Activated CD4-positive, alpha-beta T cell treated with anti-CD3 and anti-CD28 coated beads, Interleukin-2, amount 10 ng/mL, durations not matched to agents 7 days and 5 days (primary cell): Measurements from ENCODE around the gene LBHD1. TPM values are rescaled to one million over a fixed set of nuclear protein-coding genes. Genes with fewer than 3 reads are reported as not detected.
"Not testable (repeated sequence)": the region's sequence is repeated elsewhere in the genome, so short reads cannot be mapped to it uniquely, and the experiment has no call there.

ENCODE experiments used
- CTCF ChIA-PET: fragments of 350-600 bp; sonication (Branson Sonifier 250); formaldehyde crosslinking; loops from one replicate; lab custom pipeline; 2021; ENCODE audit warnings: antibody characterized with exemption; lab: Charles Lee
- POLR2A ChIA-PET: fragments of 350-600 bp; sonication (Branson Sonifier 250); formaldehyde crosslinking; loops from one replicate; lab custom pipeline; 2021; ENCODE audit warnings: antibody characterized with exemption; lab: Charles Lee
- DNase-seq: peaks from one replicate; pipeline ENCODE4 v3.0.0-alpha.2; 2020
- H3K27ac Mint-ChIP-seq: one replicate; pipeline ENCODE4 v1.8.0; 2021; ENCODE audit warnings: mild to moderate bottlenecking, moderate library complexity, mixed read lengths
- H3K27me3 Mint-ChIP-seq: one replicate; pipeline ENCODE4 v1.8.0; 2021; ENCODE audit warnings: mixed read lengths
- H3K36me3 Mint-ChIP-seq: one replicate; pipeline ENCODE4 v1.8.0; 2021; ENCODE audit warnings: low read depth, mixed read lengths
- H3K4me1 Mint-ChIP-seq: one replicate; pipeline ENCODE4 v1.8.0; 2021; ENCODE audit warnings: mixed read lengths
- H3K4me3 Mint-ChIP-seq: one replicate; pipeline ENCODE4 v1.8.0; 2021; ENCODE audit warnings: mild to moderate bottlenecking, moderate library complexity, mixed read lengths
- H3K9me3 Mint-ChIP-seq: one replicate; pipeline ENCODE4 v1.8.0; 2021; ENCODE audit warnings: mixed read lengths
- total RNA-seq, 2 experiments: library from RNA; stranded (reverse); gene quantifications; one replicate each; pipeline ENCODE4 v1.2.3, GENCODE V29; 2021

LBHD1 gene
- total RNA-seq, 2 experiments from 2014 or later: 19.5 to 21.3 TPM

- ChIA-PET CTCF (interaction anchor here (2.7 kb wide), 1 partner anchor 10 kb away, joined by 12 read pairs; the partner anchor contains the start of gene B3GAT3), POLR2A (interaction anchor here (0.5 to 0.6 kb wide), 2 partner anchors 8 to 63 kb away, joined by 3 read pairs; no protein-coding TSS in a partner anchor)
- Mint-ChIP-seq H3K4me3 (no peak overlapping the region), H3K4me1 (peaks cover 22% of the 10 kb centered on the region), H3K36me3 (peaks cover 64% of the 10 kb centered on the region), H3K9me3 (no peaks in the 10 kb centered on the region), H3K27me3 (no peaks in the 10 kb centered on the region), H3K27ac (peak overlapping the region; percentile 69)
- no peak for DNase-seq
Measured at GRCh38 chr11:62632492-62632891, 39.6 kb downstream of the LBHD1 start.

- CTCF ChIA-PET: interaction anchor here (0.8 to 2.6 kb wide), 3 partner anchors 12 to 53 kb away, joined by 3 to 14 read pairs (median 4); no protein-coding TSS in a partner anchor
- Mint-ChIP-seq H3K36me3 (peaks cover 58% of the 10 kb centered on the region), H3K4me3 (no peak overlapping the region), H3K27ac (peak overlapping the region; percentile 27), H3K4me1 (peaks cover 2% of the 10 kb centered on the region), H3K27me3 (no peaks in the 10 kb centered on the region), H3K9me3 (no peaks in the 10 kb centered on the region)
- POLR2A ChIA-PET: no interaction called here
- no peak for DNase-seq
Measured at GRCh38 chr11:62627713-62628112, 44.4 kb downstream of the LBHD1 start.

DNA sequence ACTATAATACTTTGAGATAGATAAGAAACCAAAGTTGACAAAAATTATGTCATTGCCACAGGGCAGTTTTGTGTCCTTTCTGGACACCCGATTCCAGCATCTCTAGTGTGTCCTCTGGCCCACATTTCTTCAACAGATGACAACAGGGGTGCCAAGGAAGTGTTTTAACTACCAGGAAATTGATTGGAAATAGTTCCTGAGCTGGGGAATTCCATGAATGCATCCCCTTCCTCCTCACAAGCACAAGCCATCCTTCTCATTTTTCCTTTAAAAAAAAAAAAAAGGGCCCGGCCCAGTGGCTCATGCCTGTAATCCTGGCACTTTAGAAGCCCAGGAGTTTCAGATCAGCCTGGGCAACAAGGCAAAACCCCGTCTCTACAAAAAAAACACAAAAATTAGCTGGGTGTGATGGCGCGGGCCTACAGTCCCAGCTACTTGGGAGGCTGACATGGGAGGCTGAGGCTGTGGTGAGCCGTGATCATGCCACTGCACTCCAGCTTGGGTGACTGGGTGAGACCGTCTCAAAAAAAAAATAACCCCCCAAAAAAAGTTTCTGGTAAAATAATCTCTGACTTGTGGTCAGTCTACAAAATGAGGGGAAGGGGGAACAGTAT lies 49.5 kb downstream of the LBHD1 start:
- H3K27me3 Mint-ChIP-seq: no peaks in the 10 kb centered on the region
- peak overlapping the region; percentile 96 for H3K27ac Mint-ChIP-seq
- CTCF ChIA-PET: interaction anchor here (1.0 to 4.7 kb wide), 12 partner anchors 9 to 198 kb away, joined by 3 to 40 read pairs (median 5); partner anchors contain the start of genes ROM1 and ZBTB3
- no peaks in the 10 kb centered on the region for H3K9me3 Mint-ChIP-seq
- H3K4me1 Mint-ChIP-seq: peaks cover 26% of the 10 kb centered on the region
- POLR2A ChIA-PET: interaction anchor here (0.6 to 1.7 kb wide), 2 partner anchors 30 to 31 kb away, joined by 3 to 9 read pairs; partner anchors contain the start of gene TUT1
- H3K36me3 Mint-ChIP-seq: peaks cover 41% of the 10 kb centered on the region
- peak overlapping the region; percentile 85 for H3K4me3 Mint-ChIP-seq
- DNase-seq: no peak

DNA sequence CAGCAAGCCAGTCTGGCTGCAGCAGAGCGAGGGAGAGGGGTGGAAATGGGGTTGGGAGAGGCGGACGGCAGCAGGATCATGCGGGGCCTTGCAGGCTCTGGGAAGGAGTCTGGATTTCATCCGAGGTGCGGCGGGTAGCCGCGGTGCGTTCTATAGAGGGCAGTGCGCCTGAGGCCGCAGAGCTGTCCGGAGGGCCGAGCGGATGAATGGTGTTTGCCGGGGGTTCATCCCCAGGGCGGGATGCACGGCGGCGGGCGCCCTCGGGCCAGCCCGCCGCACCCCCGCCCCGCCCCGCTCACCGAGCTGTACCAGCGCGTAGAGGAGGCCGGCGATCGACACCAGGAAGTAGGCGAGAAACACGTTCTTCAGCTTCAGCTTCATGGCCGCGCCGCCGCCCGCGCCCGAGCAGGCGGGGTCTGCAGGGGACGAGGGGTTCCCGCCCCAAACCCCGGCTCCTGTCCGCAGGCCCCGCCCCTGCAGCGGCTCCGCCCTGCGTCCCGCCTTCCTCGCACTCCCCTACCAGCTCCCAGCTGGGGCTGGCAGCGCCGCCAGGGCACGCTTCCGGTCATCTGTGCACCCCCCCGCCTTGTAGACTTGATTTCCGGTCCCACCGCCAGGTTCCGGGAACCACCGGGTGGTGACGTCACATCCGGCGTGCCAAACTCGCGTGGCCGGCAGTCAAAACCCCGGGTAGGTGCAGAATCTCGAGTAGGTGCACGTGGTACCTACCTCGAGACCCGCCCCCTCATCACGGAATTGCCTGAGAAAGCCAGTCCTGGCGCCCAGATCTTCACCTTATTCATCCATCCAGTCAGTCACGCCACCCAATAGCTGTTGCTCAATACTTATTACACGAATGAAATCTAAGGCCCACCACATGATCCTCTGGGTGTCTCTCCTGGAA lies 50.2 kb downstream of the LBHD1 start, which contains the start of gene B3GAT3:
TSS of gene B3GAT3 (minus strand) at position 420 of the 904 bp plus-strand sequence. CDS start at position 381, 39 bp downstream.
- H3K4me1 Mint-ChIP-seq: peaks cover 27% of the 10 kb centered on the region
- peaks cover 36% of the 10 kb centered on the region for H3K36me3 Mint-ChIP-seq
- peak; percentile 98 for DNase-seq
- no peaks in the 10 kb centered on the region for H3K9me3 Mint-ChIP-seq
- no peaks in the 10 kb centered on the region for H3K27me3 Mint-ChIP-seq
- ChIA-PET CTCF (interaction anchor here (1.0 to 4.7 kb wide), 14 partner anchors 8 to 164 kb away, joined by 3 to 40 read pairs (median 4); partner anchors contain the start of genes EML3, LBHD1, ROM1 and ZBTB3), POLR2A (interaction anchor here (0.6 to 1.7 kb wide), 3 partner anchors 29 to 43 kb away, joined by 3 to 9 read pairs (median 4); partner anchors contain the start of genes C11orf98, CSKMT and TUT1)
- H3K4me3 Mint-ChIP-seq: peak within 1 kb of the TSS; percentile 85
- H3K27ac Mint-ChIP-seq: peak within 1 kb of the TSS; percentile 98

GRCh38 chr11:62621027-62621566 lies 51.0 kb downstream of the LBHD1 start:
- peaks cover 36% of the 10 kb centered on the region for H3K36me3 Mint-ChIP-seq
- peak overlapping the region; percentile 85 for H3K4me3 Mint-ChIP-seq
- H3K4me1 Mint-ChIP-seq: peaks cover 32% of the 10 kb centered on the region
- DNase-seq: no peak
- no peaks in the 10 kb centered on the region for H3K27me3 Mint-ChIP-seq
- H3K9me3 Mint-ChIP-seq: no peaks in the 10 kb centered on the region
- peak overlapping the region; percentile 98 for H3K27ac Mint-ChIP-seq
- ChIA-PET POLR2A (interaction anchor here (0.7 to 1.7 kb wide), 2 partner anchors 30 to 44 kb away, joined by 4 to 9 read pairs; partner anchors contain the start of genes C11orf98, CSKMT and TUT1), CTCF (interaction anchor here (0.6 to 4.7 kb wide), 10 partner anchors 8 to 196 kb away, joined by 3 to 40 read pairs (median 4); partner anchors contain the start of genes EML3, LBHD1 and ROM1)

GRCh38 chr11:62616957-62617356 lies 55.1 kb downstream of the LBHD1 start:
- H3K36me3 Mint-ChIP-seq: peaks cover 37% of the 10 kb centered on the region
- CTCF ChIA-PET: interaction anchor here (0.8 kb wide), 1 partner anchor 23 kb away, joined by 3 read pairs; no protein-coding TSS in a partner anchor
- POLR2A ChIA-PET, H3K27ac Mint-ChIP-seq, DNase-seq, H3K9me3 Mint-ChIP-seq, H3K27me3 Mint-ChIP-seq, H3K4me3 Mint-ChIP-seq: not testable (repeated sequence)
- H3K4me1 Mint-ChIP-seq: peaks cover 45% of the 10 kb centered on the region

- H3K36me3 Mint-ChIP-seq: peaks cover 34% of the 10 kb centered on the region
- H3K4me3 Mint-ChIP-seq: no peak overlapping the region
- peak overlapping the region; percentile 62 for H3K27ac Mint-ChIP-seq
- no peaks in the 10 kb centered on the region for H3K27me3 Mint-ChIP-seq
- DNase-seq: no peak
- POLR2A ChIA-PET: no interaction called here
- H3K4me1 Mint-ChIP-seq: peaks cover 44% of the 10 kb centered on the region
- CTCF ChIA-PET: interaction anchor here (0.6 to 1.0 kb wide), 2 partner anchors 11 to 1621 kb away, joined by 3 to 4 read pairs; no protein-coding TSS in a partner anchor
- H3K9me3 Mint-ChIP-seq: no peaks in the 10 kb centered on the region
Measured at GRCh38 chr11:62615521-62615920, 56.5 kb downstream of the LBHD1 start.

GRCh38 chr11:62614275-62614674 lies 57.8 kb downstream of the LBHD1 start:
- Mint-ChIP-seq H3K27ac (peak overlapping the region; percentile 87), H3K4me3 (peak overlapping the region; percentile 30), H3K4me1 (peaks cover 43% of the 10 kb centered on the region), H3K36me3 (peaks cover 40% of the 10 kb centered on the region), H3K27me3 (no peaks in the 10 kb centered on the region), H3K9me3 (no peaks in the 10 kb centered on the region)
- ChIA-PET POLR2A (no interaction called here), CTCF (interaction anchor here (1.2 to 1.5 kb wide), 2 partner anchors 56 to 267 kb away, joined by 3 read pairs; partner anchors contain the start of gene SLC3A2)
- no peak for DNase-seq

DNA sequence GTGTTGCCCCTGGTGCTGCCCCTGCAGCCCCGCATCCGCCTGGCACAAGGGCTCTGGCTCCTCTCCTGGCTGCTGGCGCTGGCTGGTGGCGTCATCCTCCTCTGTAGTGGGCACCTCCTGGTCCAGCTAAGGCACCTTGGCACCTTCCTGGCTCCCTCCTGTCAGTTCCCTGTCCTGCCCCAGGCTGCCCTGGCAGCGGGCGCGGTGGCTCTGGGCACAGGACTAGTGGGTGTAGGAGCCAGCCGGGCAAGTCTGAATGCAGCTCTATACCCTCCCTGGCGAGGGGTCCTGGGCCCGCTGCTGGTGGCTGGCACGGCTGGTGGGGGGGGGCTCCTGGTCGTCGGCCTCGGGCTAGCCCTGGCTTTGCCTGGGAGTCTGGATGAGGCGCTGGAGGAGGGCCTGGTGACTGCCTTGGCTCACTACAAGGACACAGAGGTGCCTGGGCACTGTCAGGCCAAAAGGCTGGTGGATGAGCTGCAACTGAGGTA lies 58.7 kb downstream of the LBHD1 start:
- H3K27me3 Mint-ChIP-seq: no peaks in the 10 kb centered on the region
- CTCF ChIA-PET: interaction anchor here (0.9 to 1.6 kb wide), 7 partner anchors 8 to 268 kb away, joined by 3 to 5 read pairs (median 3); partner anchors contain the start of genes MTA2 and SLC3A2
- H3K36me3 Mint-ChIP-seq: peaks cover 40% of the 10 kb centered on the region
- POLR2A ChIA-PET: no interaction called here
- peak overlapping the region; percentile 56 for H3K4me3 Mint-ChIP-seq
- H3K4me1 Mint-ChIP-seq: peaks cover 47% of the 10 kb centered on the region
- DNase-seq: no peak
- H3K27ac Mint-ChIP-seq: peak overlapping the region; percentile 87
- no peaks in the 10 kb centered on the region for H3K9me3 Mint-ChIP-seq
